ENCODE data around the gene BAHCC1.

BAHCC1 gene

GRCh38 chr17:81491761-81492160, 96.5 kb downstream of the BAHCC1 start:
- Histone ChIP-seq H3K27me3 (ENCODE audit: control insufficient read depth in 3 of 3, insufficient read depth in 3 of 3, low read depth in 1 of 3, low read length in 3 of 3) (no peaks in the 10 kb centered on the region), H3K4me2 (ENCODE audit: insufficient read depth, low read length, poor library complexity, severe bottlenecking) (no peak overlapping the region), H2BK15ac (ENCODE audit: low read length) (no peak overlapping the region), H3K4me1 (ENCODE audit: control insufficient read depth in 2 of 2, insufficient read depth in 1 of 2, low read depth in 1 of 2, low read length in 2 of 2) (peaks cover 20 to 31% of the 10 kb centered on the region in 2 donors), H2BK120ac (ENCODE audit: low read depth, low read length) (no peak overlapping the region), H4K91ac (ENCODE audit: low read depth, low read length, poor library complexity) (no peak overlapping the region), H3K79me1 (ENCODE audit: low read depth, low read length) (peaks cover 2% of the 10 kb centered on the region), H2BK12ac (ENCODE audit: low read length) (no peak overlapping the region), H2AFZ (ENCODE audit: low read length) (no peak overlapping the region), H2AK5ac (ENCODE audit: low read depth, low read length) (peak overlapping the region; percentile 32), H3K9me3 (replicated peaks in 1 of 2; ENCODE audit: control insufficient read depth in 2 of 2, insufficient read depth in 1 of 2, low read depth in 1 of 2, low read length in 2 of 2) (no peaks in the 10 kb centered on the region), H3K36me3 (replicated peaks in 1 of 2; ENCODE audit: control insufficient read depth in 2 of 2, insufficient read depth in 2 of 2, low read length in 2 of 2) (no peaks in the 10 kb centered on the region), H3K14ac (ENCODE audit: low read length) (no peak overlapping the region), H4K8ac (ENCODE audit: low read depth, low read length) (no peak overlapping the region), H3K9ac (ENCODE audit: low read depth, low read length, poor library complexity) (no peak overlapping the region), H3K27ac (replicated peaks; ENCODE audit: low read length) (no peak overlapping the region), H3K23ac (ENCODE audit: low read depth, low read length, poor library complexity) (no peak overlapping the region), H2BK5ac (ENCODE audit: low read length) (no peak overlapping the region), H3K4me3 (ENCODE audit: low read length in 2 of 2) (peak overlapping the region in 1 of 2 donors; percentile 56), H3K18ac (ENCODE audit: low read length) (no peak overlapping the region), H3K4ac (ENCODE audit: low read length) (no peak overlapping the region)
- WGBS, 2 donors (ENCODE audit: extremely low coverage in 2 of 2, insufficient read length in 2 of 2, insufficient replicate concordance in 1 of 2), result no CpG with 5 or more reads among the region's 5 CpGs
- DNase-seq (ENCODE audit: low spot score), result no peak

- H2BK15ac ChIP-seq (ENCODE audit: low read length), result no peak overlapping the region
- H2BK120ac ChIP-seq (ENCODE audit: low read depth, low read length), result no peak overlapping the region
- H2BK12ac ChIP-seq (ENCODE audit: low read length), result no peak overlapping the region
- H3K23ac ChIP-seq (ENCODE audit: low read depth, low read length, poor library complexity), result no peak overlapping the region
- H3K4ac ChIP-seq (ENCODE audit: low read length), result no peak overlapping the region
- H4K91ac ChIP-seq (ENCODE audit: low read depth, low read length, poor library complexity), result no peak overlapping the region
- H2AK5ac ChIP-seq (ENCODE audit: low read depth, low read length), result peak overlapping the region; percentile 32
- H3K4me2 ChIP-seq (ENCODE audit: insufficient read depth, low read length, poor library complexity, severe bottlenecking), result no peak overlapping the region
- no peak overlapping the region for H2AFZ ChIP-seq (ENCODE audit: low read length)
- H4K8ac ChIP-seq (ENCODE audit: low read depth, low read length), result no peak overlapping the region
- H3K9me3 ChIP-seq (replicated peaks in 1 of 2; ENCODE audit: control insufficient read depth in 2 of 2, insufficient read depth in 1 of 2, low read depth in 1 of 2, low read length in 2 of 2), result no peaks in the 10 kb centered on the region
- DNase-seq (ENCODE audit: low spot score), result no peak
- peaks cover 20 to 31% of the 10 kb centered on the region in 2 donors for H3K4me1 ChIP-seq (ENCODE audit: control insufficient read depth in 2 of 2, insufficient read depth in 1 of 2, low read depth in 1 of 2, low read length in 2 of 2)
- H3K27ac ChIP-seq (replicated peaks; ENCODE audit: low read length), result no peak overlapping the region
- no peak overlapping the region for H3K4me3 ChIP-seq (ENCODE audit: low read length in 2 of 2)
- H2BK5ac ChIP-seq (ENCODE audit: low read length), result no peak overlapping the region
- peaks cover 2% of the 10 kb centered on the region for H3K79me1 ChIP-seq (ENCODE audit: low read depth, low read length)
- H3K14ac ChIP-seq (ENCODE audit: low read length), result no peak overlapping the region
- no peaks in the 10 kb centered on the region for H3K27me3 ChIP-seq (ENCODE audit: control insufficient read depth in 3 of 3, insufficient read depth in 3 of 3, low read depth in 1 of 3, low read length in 3 of 3)
- no CpG with 5 or more reads among the region's 18 CpGs for WGBS, 2 donors (ENCODE audit: extremely low coverage in 2 of 2, insufficient read length in 2 of 2, insufficient replicate concordance in 1 of 2)
- H3K18ac ChIP-seq (ENCODE audit: low read length), result no peak overlapping the region
- no peaks in the 10 kb centered on the region for H3K36me3 ChIP-seq (replicated peaks in 1 of 2; ENCODE audit: control insufficient read depth in 2 of 2, insufficient read depth in 2 of 2, low read length in 2 of 2)
- H3K9ac ChIP-seq (ENCODE audit: low read depth, low read length, poor library complexity), result no peak overlapping the region
Observed at GRCh38 chr17:81492202-81492601, 96.9 kb downstream of the BAHCC1 start.

- no CpG with 5 or more reads among the region's 9 CpGs for WGBS, 2 donors (ENCODE audit: extremely low coverage in 2 of 2, insufficient read length in 2 of 2, insufficient replicate concordance in 1 of 2)
- H3K4ac ChIP-seq (ENCODE audit: low read length), result no peak overlapping the region
- peaks cover 16 to 31% of the 10 kb centered on the region in 2 donors for H3K4me1 ChIP-seq (ENCODE audit: control insufficient read depth in 2 of 2, insufficient read depth in 1 of 2, low read depth in 1 of 2, low read length in 2 of 2)
- no peak overlapping the region for H3K23ac ChIP-seq (ENCODE audit: low read depth, low read length, poor library complexity)
- no peak overlapping the region for H2AFZ ChIP-seq (ENCODE audit: low read length)
- H3K27me3 ChIP-seq (ENCODE audit: control insufficient read depth in 3 of 3, insufficient read depth in 3 of 3, low read depth in 1 of 3, low read length in 3 of 3), result no peaks in the 10 kb centered on the region
- no peak overlapping the region for H2BK5ac ChIP-seq (ENCODE audit: low read length)
- H2BK15ac ChIP-seq (ENCODE audit: low read length), result no peak overlapping the region
- DNase-seq (ENCODE audit: low spot score), result no peak
- H3K4me2 ChIP-seq (ENCODE audit: insufficient read depth, low read length, poor library complexity, severe bottlenecking), result no peak overlapping the region
- H3K27ac ChIP-seq (replicated peaks; ENCODE audit: low read length), result no peak overlapping the region
- H4K8ac ChIP-seq (ENCODE audit: low read depth, low read length), result no peak overlapping the region
- no peaks in the 10 kb centered on the region for H3K36me3 ChIP-seq (replicated peaks in 1 of 2; ENCODE audit: control insufficient read depth in 2 of 2, insufficient read depth in 2 of 2, low read length in 2 of 2)
- H4K91ac ChIP-seq (ENCODE audit: low read depth, low read length, poor library complexity), result no peak overlapping the region
- H3K9ac ChIP-seq (ENCODE audit: low read depth, low read length, poor library complexity), result no peak overlapping the region
- no peak overlapping the region for H2BK120ac ChIP-seq (ENCODE audit: low read depth, low read length)
- no peak overlapping the region for H3K18ac ChIP-seq (ENCODE audit: low read length)
- no peak overlapping the region for H3K4me3 ChIP-seq (ENCODE audit: low read length in 2 of 2)
- no peaks in the 10 kb centered on the region for H3K9me3 ChIP-seq (replicated peaks in 1 of 2; ENCODE audit: control insufficient read depth in 2 of 2, insufficient read depth in 1 of 2, low read depth in 1 of 2, low read length in 2 of 2)
- no peak overlapping the region for H2BK12ac ChIP-seq (ENCODE audit: low read length)
- peaks cover 2% of the 10 kb centered on the region for H3K79me1 ChIP-seq (ENCODE audit: low read depth, low read length)
- H2AK5ac ChIP-seq (ENCODE audit: low read depth, low read length), result no peak overlapping the region
- H3K14ac ChIP-seq (ENCODE audit: low read length), result no peak overlapping the region
Observed at GRCh38 chr17:81492706-81493105, 97.4 kb downstream of the BAHCC1 start.

- Histone ChIP-seq H2AFZ (ENCODE audit: low read length) (no peak overlapping the region), H2BK5ac (ENCODE audit: low read length) (no peak overlapping the region), H3K9me3 (replicated peaks in 1 of 2; ENCODE audit: control insufficient read depth in 2 of 2, insufficient read depth in 1 of 2, low read depth in 1 of 2, low read length in 2 of 2) (no peaks in the 10 kb centered on the region), H3K27ac (replicated peaks; ENCODE audit: low read length) (no peak overlapping the region), H4K91ac (ENCODE audit: low read depth, low read length, poor library complexity) (peak overlapping the region; percentile 48), H4K8ac (ENCODE audit: low read depth, low read length) (no peak overlapping the region), H3K4me2 (ENCODE audit: insufficient read depth, low read length, poor library complexity, severe bottlenecking) (no peak overlapping the region), H3K4me1 (ENCODE audit: control insufficient read depth in 2 of 2, insufficient read depth in 1 of 2, low read depth in 1 of 2, low read length in 2 of 2) (peaks cover 16 to 31% of the 10 kb centered on the region in 2 donors), H3K36me3 (replicated peaks in 1 of 2; ENCODE audit: control insufficient read depth in 2 of 2, insufficient read depth in 2 of 2, low read length in 2 of 2) (no peaks in the 10 kb centered on the region), H3K14ac (ENCODE audit: low read length) (no peak overlapping the region), H2AK5ac (ENCODE audit: low read depth, low read length) (no peak overlapping the region), H3K9ac (ENCODE audit: low read depth, low read length, poor library complexity) (no peak overlapping the region), H3K18ac (ENCODE audit: low read length) (peak overlapping the region; percentile 5), H3K4me3 (ENCODE audit: low read length in 2 of 2) (no peak overlapping the region), H3K27me3 (ENCODE audit: control insufficient read depth in 3 of 3, insufficient read depth in 3 of 3, low read depth in 1 of 3, low read length in 3 of 3) (no peaks in the 10 kb centered on the region), H3K23ac (ENCODE audit: low read depth, low read length, poor library complexity) (peak overlapping the region; percentile 44), H3K79me1 (ENCODE audit: low read depth, low read length) (peaks cover 2% of the 10 kb centered on the region), H2BK12ac (ENCODE audit: low read length) (no peak overlapping the region), H3K4ac (ENCODE audit: low read length) (no peak overlapping the region), H2BK120ac (ENCODE audit: low read depth, low read length) (no peak overlapping the region), H2BK15ac (ENCODE audit: low read length) (no peak overlapping the region)
- no CpG with 5 or more reads among the region's 16 CpGs for WGBS, 2 donors (ENCODE audit: extremely low coverage in 2 of 2, insufficient read length in 2 of 2, insufficient replicate concordance in 1 of 2)
- no peak for DNase-seq (ENCODE audit: low spot score)
Observed at GRCh38 chr17:81493198-81494038, 98.2 kb downstream of the BAHCC1 start.

All from neuronal stem cell (in vitro differentiated cells).